H1 (cell line): ENCODE measurements around the gene NID1. TPM values are rescaled to one million over a fixed set of nuclear protein-coding genes. Genes with fewer than 3 reads are reported as not detected.
A peak's percentile ranks its signal among the peaks of the same experiment; 100 is the strongest.

Experiments used
- CTCF ChIA-PET: fragments of 300-600 bp; sonication (Branson Sonifier 250); formaldehyde crosslinking; loops from one replicate; lab custom pipeline; 2021; ENCODE audit not compliant: partially characterized antibody; lab: Charles Lee
- POLR2A ChIA-PET: fragments of 300-600 bp; sonication (Branson Sonifier 250); formaldehyde crosslinking; loops from one replicate; lab custom pipeline; 2021; ENCODE audit warnings: inconsistent platforms; ENCODE audit not compliant: partially characterized antibody; lab: Charles Lee
- DNase-seq, 2 experiments: peaks; one replicate each; pipeline versions ENCODE4 v3.0.0 to v3.0.0-alpha.2; 2010 to 2022; ENCODE audit warnings: low spot score in 2 of 2, low read depth in 1 of 2, mixed read lengths in 1 of 2
- FAIRE-seq: peaks from 2 replicates; lab custom pipeline; 2011; peaks lifted over from hg19 to GRCh38; lab: Jason Lieb, UNC
- H2AFZ ChIP-seq: 2 replicates; pipeline ENCODE4 v1.8.1; 2012; ENCODE audit warnings: low read length, inconsistent platforms
- H2AK5ac ChIP-seq: 2 replicates; pipeline ENCODE4 v1.6.1; 2013; ENCODE audit warnings: low read depth, low read length
- H2BK120ac ChIP-seq: replicated peaks from 2 replicates; pipeline ENCODE3; 2013; ENCODE audit warnings: low read depth, low read length, inconsistent platforms
- H2BK12ac ChIP-seq: 2 replicates; pipeline ENCODE4 v1.6.1; 2013; ENCODE audit warnings: low read depth, low read length
- H2BK15ac ChIP-seq: 2 replicates; pipeline ENCODE4 v1.6.1; 2013; ENCODE audit warnings: low read length
- H2BK20ac ChIP-seq: 2 replicates; pipeline ENCODE4 v1.6.1; 2013; ENCODE audit warnings: low read length
- H2BK5ac ChIP-seq: 2 replicates; pipeline ENCODE4 v1.6.1; 2013; ENCODE audit warnings: low read depth, low read length
- H3K14ac ChIP-seq: 2 replicates; pipeline ENCODE4 v1.6.1; 2013; ENCODE audit warnings: inconsistent platforms; ENCODE audit not compliant: insufficient read length
- H3K18ac ChIP-seq: 2 replicates; pipeline ENCODE4 v1.6.1; 2013; ENCODE audit warnings: low read length; ENCODE audit errors: extremely low read depth
- H3K23ac ChIP-seq: 2 replicates; pipeline ENCODE4 v1.6.1; 2013; ENCODE audit warnings: inconsistent platforms; ENCODE audit not compliant: insufficient read length
- H3K23me2 ChIP-seq: 2 replicates; pipeline ENCODE4 v1.6.1; 2013; ENCODE audit warnings: low read depth, low read length
- H3K27ac ChIP-seq: 2 replicates; pipeline ENCODE4 v1.6.1; 2011; ENCODE audit warnings: low read depth, low read length, inconsistent platforms
- H3K27me3 ChIP-seq, 4 experiments: replicated peaks in 1 of 4; 1 replicate in 1 of 4; 2 replicates in 3 of 4; pipeline versions ENCODE4 v1.6.1 to v1.8.1; 2011 to 2013; ENCODE audit warnings: low read length in 3 of 4, mild to moderate bottlenecking in 3 of 4, inconsistent platforms in 2 of 4, mixed read lengths in 2 of 4, moderate library complexity in 1 of 4; ENCODE audit not compliant: control insufficient read depth in 3 of 4, insufficient read depth in 3 of 4; ENCODE audit errors: extremely low read depth in 1 of 4
- H3K36me3 ChIP-seq, 4 experiments: 2 replicates each; pipeline versions ENCODE4 v1.6.1 to v1.8.1; 2011 to 2013; ENCODE audit warnings: mild to moderate bottlenecking in 4 of 4, low read length in 3 of 4, moderate library complexity in 2 of 4, control low read depth in 1 of 4, inconsistent platforms in 1 of 4; ENCODE audit not compliant: insufficient read depth in 4 of 4, control insufficient read depth in 2 of 4
- H3K4ac ChIP-seq: replicated peaks from 2 replicates; pipeline ENCODE3; 2013; ENCODE audit warnings: low read length, low read depth, mixed read lengths, inconsistent platforms; ENCODE audit not compliant: insufficient read length
- H3K4me1 ChIP-seq, 4 experiments: replicated peaks in 1 of 4; 1 replicate in 1 of 4; 2 replicates in 3 of 4; pipeline versions ENCODE4 v1.6.1 to v1.8.1; 2011 to 2013; ENCODE audit warnings: low read length in 3 of 4, inconsistent platforms in 2 of 4, mixed read lengths in 1 of 4; ENCODE audit not compliant: insufficient read depth in 4 of 4, control insufficient read depth in 3 of 4
- H3K4me2 ChIP-seq, 2 experiments: 2 replicates each; pipeline versions ENCODE4 v1.6.1 to v1.8.1; 2011 to 2013; ENCODE audit warnings: low read depth in 2 of 2, low read length in 2 of 2, control low read depth in 1 of 2, inconsistent platforms in 1 of 2, mild to moderate bottlenecking in 1 of 2; ENCODE audit not compliant: insufficient read depth in 1 of 2
- H3K4me3 ChIP-seq, 4 experiments: fragments of 200-600, 300-600 bp in 1 of 4; sonication (generic), shearing (Covaris generic), sonication (Bioruptor Twin) in 1 of 4; 2 replicates each; pipeline versions ENCODE4 v1.5.1 to v1.8.1; 2011 to 2016; ENCODE audit warnings: low read length in 4 of 4, low read depth in 3 of 4, control low read depth in 2 of 4, inconsistent platforms in 2 of 4, mild to moderate bottlenecking in 2 of 4, mixed read lengths in 1 of 4, moderate library complexity in 1 of 4; ENCODE audit not compliant: insufficient read depth in 2 of 4; ENCODE audit errors: extremely low read depth in 1 of 4
- H3K56ac ChIP-seq: replicated peaks from 2 replicates; pipeline ENCODE3; 2013; ENCODE audit warnings: low read depth, mild to moderate bottlenecking, mixed read lengths, low read length, inconsistent platforms; ENCODE audit not compliant: insufficient read length
- H3K79me1 ChIP-seq: 2 replicates; pipeline ENCODE4 v1.6.1; 2013; ENCODE audit warnings: low read depth, low read length, control low read depth
- H3K79me2 ChIP-seq, 2 experiments: 2 replicates each; pipeline versions ENCODE4 v1.6.1 to v1.8.1; 2012 to 2013; ENCODE audit warnings: low read length in 2 of 2, mild to moderate bottlenecking in 2 of 2, inconsistent platforms in 1 of 2; ENCODE audit not compliant: insufficient read depth in 2 of 2, control insufficient read depth in 1 of 2
- H3K9ac ChIP-seq, 4 experiments: replicated peaks in 1 of 4; 1 replicate in 1 of 4; 2 replicates in 3 of 4; pipeline versions ENCODE4 v1.6.1 to v1.8.1; 2011 to 2013; ENCODE audit warnings: low read depth in 3 of 4, low read length in 3 of 4, control low read depth in 2 of 4, mild to moderate bottlenecking in 2 of 4, moderate library complexity in 2 of 4, inconsistent platforms in 1 of 4; ENCODE audit errors: extremely low read depth in 1 of 4
- H3K9me3 ChIP-seq, 2 experiments: 2 replicates each; pipeline versions ENCODE4 v1.6.1 to v1.8.1; 2012 to 2013; ENCODE audit warnings: mild to moderate bottlenecking in 2 of 2, moderate library complexity in 2 of 2, control low read depth in 1 of 2, inconsistent platforms in 1 of 2, low read depth in 1 of 2, low read length in 1 of 2, mixed read lengths in 1 of 2; ENCODE audit not compliant: insufficient read depth in 2 of 2
- H4K20me1 ChIP-seq, 2 experiments: replicated peaks in 1 of 2; 2 replicates each; pipeline versions ENCODE3 to v1.8.1; 2011 to 2013; ENCODE audit warnings: inconsistent platforms in 2 of 2, low read length in 2 of 2, mild to moderate bottlenecking in 1 of 2; ENCODE audit not compliant: insufficient read depth in 2 of 2, control insufficient read depth in 1 of 2
- H4K5ac ChIP-seq: 2 replicates; pipeline ENCODE4 v1.6.1; 2013; ENCODE audit warnings: low read length, low read depth, mixed read lengths, inconsistent platforms; ENCODE audit not compliant: insufficient read length
- H4K8ac ChIP-seq: 2 replicates; pipeline ENCODE4 v1.8.0; 2013; ENCODE audit warnings: mild to moderate bottlenecking, moderate library complexity, low read length, inconsistent platforms; ENCODE audit not compliant: insufficient read depth; ENCODE audit errors: extremely low read depth
- H4K91ac ChIP-seq: replicated peaks from 2 replicates; pipeline ENCODE3; 2013; ENCODE audit warnings: low read length, mixed read lengths, inconsistent platforms; ENCODE audit not compliant: insufficient read length
- CREB1 ChIP-seq: IDR thresholded peaks from 2 replicates; pipeline ENCODE4 v1.6.1; 2012; ENCODE audit warnings: inconsistent platforms
- EP300 ChIP-seq, 2 experiments: IDR thresholded peaks; 1 replicate in 1 of 2; 2 replicates in 1 of 2; pipeline ENCODE4 v1.6.1; 2011 to 2012; ENCODE audit warnings: low read depth in 2 of 2, low read length in 2 of 2, mild to moderate bottlenecking in 2 of 2, borderline replicate concordance in 1 of 2, inconsistent platforms in 1 of 2, moderate library complexity in 1 of 2
- FOSL1 ChIP-seq: IDR thresholded peaks from 2 replicates; pipeline ENCODE4 v1.6.1; 2011; ENCODE audit warnings: mild to moderate bottlenecking, low read depth, low read length, moderate library complexity; ENCODE audit not compliant: insufficient read depth
- GABPA ChIP-seq: IDR thresholded peaks from 2 replicates; pipeline ENCODE4 v1.6.1; 2011; ENCODE audit warnings: mild to moderate bottlenecking, low read length, moderate library complexity, borderline replicate concordance; ENCODE audit not compliant: insufficient read depth
- JUN ChIP-seq: IDR thresholded peaks from 2 replicates; pipeline ENCODE4 v1.6.1; 2011; ENCODE audit warnings: low read depth, mild to moderate bottlenecking, improper control_type of control experiment, low read length
- KDM5A ChIP-seq: fragments of 200-600 bp; IDR thresholded peaks from 2 replicates; pipeline ENCODE4 v1.7.1; 2012; ENCODE audit warnings: mild to moderate bottlenecking, low read length, inconsistent platforms, mixed read lengths
- SP4 ChIP-seq: IDR thresholded peaks from 2 replicates; pipeline ENCODE4 v1.6.1; 2012; ENCODE audit warnings: low read length, inconsistent platforms
- SRF ChIP-seq: IDR thresholded peaks from 2 replicates; pipeline ENCODE4 v1.6.1; 2011; ENCODE audit warnings: mild to moderate bottlenecking, low read depth, low read length, moderate library complexity
- WGBS, 2 experiments: shearing (Covaris generic) in 1 of 2; methylation state at CpG; one replicate each; pipeline versions ENCODE4 v1.1.6 to v1.1.7; 2013 to 2015; ENCODE audit warnings: low lambda C conversion rate in 2 of 2, mixed read lengths in 2 of 2, inconsistent platforms in 1 of 2, low coverage in 1 of 2, missing lambda C conversion rate in 1 of 2; ENCODE audit not compliant: insufficient replicate concordance in 2 of 2, insufficient coverage in 1 of 2, insufficient read length in 1 of 2; ENCODE audit errors: extremely low coverage in 1 of 2, missing lambda C conversion rate in 1 of 2; 5-methylcytosine and 5-hydroxymethylcytosine counted together
- polyA plus RNA-seq, 7 experiments: library from polyadenylated mRNA; depleted of rRNA in 3 of 7; stranded (reverse) in 5 of 7; unstranded in 2 of 7; fragments of >200 nt in 5 of 7; fragments of 200-250 nt in 2 of 7; gene quantifications; 1 replicate in 5 of 7; 2 replicates in 1 of 7; 4 replicates in 1 of 7; pipeline versions ENCODE4 v1.2.1 to v1.2.3, GENCODE V29; 2011 to 2013; ENCODE audit warnings: missing spikeins in 2 of 7, mixed read lengths in 2 of 7
- total RNA-seq: library from RNA; stranded (reverse); fragmentation: NEBNext Ultra II Directional; extraction: Animal tissue kit (Norgen Biotek cat#: 25700); gene quantifications from 2 replicates; pipeline ENCODE4 v1.2.1, GENCODE V29; 2021

NID1 gene
- total and polyA plus RNA-seq, 2 of the 8 experiments (the other 6 are each of a cell fraction or from before 2014, with no cell fraction given) = 20.9 to 25.4 TPM

- Histone ChIP-seq H2AFZ (no peak overlapping the region), H3K4me2 (no peak overlapping the region), H4K91ac (no peak overlapping the region), H4K20me1 (peaks cover 0 to 9% of the 10 kb centered on the region in 2 experiments), H2BK5ac (no peak overlapping the region), H3K79me2 (no peaks in the 10 kb centered on the region), H3K4me1 (peaks cover 1 to 7% (median 4%) of the 10 kb centered on the region in 4 experiments; a peak in 6 of 7 replicates), H3K23me2 (peaks cover 9% of the 10 kb centered on the region; the same call in 1 of the 2 replicates), H3K18ac (no peak overlapping the region), H2AK5ac (peak overlapping the region; percentile 24; the same call in 1 of the 2 replicates), H2BK120ac (no peak overlapping the region), H3K23ac (no peak overlapping the region), H3K27me3 (no peaks in the 10 kb centered on the region), H2BK12ac (no peak overlapping the region), H3K4ac (no peak overlapping the region), H2BK20ac (no peak overlapping the region), H4K5ac (no peak overlapping the region), H2BK15ac (no peak overlapping the region), H3K14ac (no peak overlapping the region), H3K9me3 (peaks cover 0 to 2% of the 10 kb centered on the region in 2 experiments; a peak in 1 of 4 replicates), H3K27ac (no peak overlapping the region), H3K79me1 (no peaks in the 10 kb centered on the region), H4K8ac (no peak overlapping the region), H3K56ac (no peak overlapping the region), H3K36me3 (no peaks in the 10 kb centered on the region), H3K9ac (no peak overlapping the region), H3K4me3 (no peak overlapping the region)
- 33% methylated on average over 1 of the region's 1 CpG; no CpG with 5 or more reads in 1 of the 2 experiments for WGBS, 2 experiments
- no peak for TF ChIP-seq JUN
- no peak for TF ChIP-seq SP4
- TF ChIP-seq GABPA = no peak
- TF ChIP-seq KDM5A = no peak
- TF ChIP-seq SRF = no peak
- no peak for TF ChIP-seq FOSL1
- no peak for TF ChIP-seq EP300 (IDR thresholded peaks at IDR 0.05; ENCODE audit: borderline replicate concordance in 1 of 2, low read depth in 2 of 2, low read length in 2 of 2)
- no peak for TF ChIP-seq CREB1
- FAIRE-seq (no peak), DNase-seq (no peak)
- ChIA-PET CTCF (interaction anchor here (0.6 to 1.2 kb wide), 2 partner anchors 61 to 421 kb away, joined by 3 read pairs; no protein-coding TSS in a partner anchor), POLR2A (no interaction called here)
Observed at GRCh38 chr1:236098267-236098666, 33.4 kb upstream of the NID1 start.
